ENCODE measurements around the gene NEK3.
"Not testable (repeated sequence)": the region's sequence is repeated elsewhere in the genome, so short reads cannot be mapped to it uniquely, and the experiment has no call there.

The NEK3 gene

GRCh38 chr13:52181316-52181954 lies 22.0 kb upstream of the NEK3 start:
- not testable (repeated sequence) for H3K27me3 Mint-ChIP-seq; H3K9me3 Mint-ChIP-seq (ENCODE audit: low read depth); H3K36me3 Mint-ChIP-seq; H3K27ac Mint-ChIP-seq; H3K4me1 Mint-ChIP-seq (ENCODE audit: low read depth); H3K4me3 Mint-ChIP-seq

DNA sequence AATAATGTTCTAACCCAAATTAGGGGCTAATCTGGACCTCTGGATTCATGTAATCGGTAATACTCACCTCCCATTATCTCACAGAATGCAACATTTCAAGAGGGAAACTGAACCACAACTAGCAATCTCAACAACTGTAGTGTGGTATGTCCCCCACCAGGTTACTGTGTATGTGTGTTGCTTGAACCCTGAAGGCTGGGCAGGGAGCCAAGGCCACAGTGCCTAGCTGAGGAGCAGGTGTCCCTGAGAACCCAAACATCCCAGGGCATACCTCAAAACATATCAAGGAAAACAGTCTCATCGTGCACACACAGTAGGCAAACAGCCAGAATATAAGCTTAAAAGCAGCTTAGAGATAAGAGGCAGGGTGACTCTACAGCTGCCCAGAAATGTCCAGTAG lies 20.5 kb upstream of the NEK3 start:
- peaks cover 4% of the 10 kb centered on the region for H3K4me1 Mint-ChIP-seq (ENCODE audit: low read depth)
- peaks cover 5% of the 10 kb centered on the region for H3K36me3 Mint-ChIP-seq
- no peaks in the 10 kb centered on the region for H3K9me3 Mint-ChIP-seq (ENCODE audit: low read depth)
- H3K4me3 Mint-ChIP-seq: no peak overlapping the region
- no peak overlapping the region for H3K27ac Mint-ChIP-seq
- H3K27me3 Mint-ChIP-seq: no peaks in the 10 kb centered on the region

DNA sequence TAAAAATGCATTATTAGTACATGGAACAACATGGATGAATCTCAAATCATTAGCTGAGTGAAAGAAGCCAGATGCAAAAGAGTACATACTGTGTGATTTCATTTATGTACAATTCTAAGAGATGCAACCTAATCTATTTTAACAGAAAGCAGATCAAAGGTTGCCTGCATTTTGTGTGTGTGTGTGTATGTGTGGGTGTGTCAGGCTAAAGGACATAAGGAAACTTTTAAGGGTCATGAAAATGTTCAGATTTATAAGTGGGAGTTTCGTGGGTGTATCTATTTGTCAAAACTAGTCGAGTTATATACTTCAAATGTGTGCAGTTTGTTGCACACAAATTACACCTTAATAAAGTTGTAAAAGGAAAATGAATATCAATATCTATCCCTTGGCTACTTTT lies 17.9 kb upstream of the NEK3 start:
- Mint-ChIP-seq H3K27ac (no peak overlapping the region), H3K9me3 (ENCODE audit: low read depth) (no peaks in the 10 kb centered on the region), H3K27me3 (no peaks in the 10 kb centered on the region), H3K4me3 (no peak overlapping the region), H3K36me3 (peaks cover 2% of the 10 kb centered on the region), H3K4me1 (ENCODE audit: low read depth) (peaks cover 5% of the 10 kb centered on the region)

GRCh38 chr13:52173970-52174369 lies 14.6 kb upstream of the NEK3 start:
- not testable (repeated sequence) for H3K9me3 Mint-ChIP-seq (ENCODE audit: low read depth); H3K4me1 Mint-ChIP-seq (ENCODE audit: low read depth); H3K27ac Mint-ChIP-seq; H3K4me3 Mint-ChIP-seq; H3K27me3 Mint-ChIP-seq; H3K36me3 Mint-ChIP-seq

- peaks cover 3% of the 10 kb centered on the region for H3K4me1 Mint-ChIP-seq (ENCODE audit: low read depth)
- H3K27me3 Mint-ChIP-seq: no peaks in the 10 kb centered on the region
- H3K36me3 Mint-ChIP-seq: peaks cover 4% of the 10 kb centered on the region
- H3K27ac Mint-ChIP-seq: no peak overlapping the region
- no peaks in the 10 kb centered on the region for H3K9me3 Mint-ChIP-seq (ENCODE audit: low read depth)
- no peak overlapping the region for H3K4me3 Mint-ChIP-seq
These were observed 14.0 kb upstream of the NEK3 start for GRCh38 chr13:52173373-52173772.

DNA sequence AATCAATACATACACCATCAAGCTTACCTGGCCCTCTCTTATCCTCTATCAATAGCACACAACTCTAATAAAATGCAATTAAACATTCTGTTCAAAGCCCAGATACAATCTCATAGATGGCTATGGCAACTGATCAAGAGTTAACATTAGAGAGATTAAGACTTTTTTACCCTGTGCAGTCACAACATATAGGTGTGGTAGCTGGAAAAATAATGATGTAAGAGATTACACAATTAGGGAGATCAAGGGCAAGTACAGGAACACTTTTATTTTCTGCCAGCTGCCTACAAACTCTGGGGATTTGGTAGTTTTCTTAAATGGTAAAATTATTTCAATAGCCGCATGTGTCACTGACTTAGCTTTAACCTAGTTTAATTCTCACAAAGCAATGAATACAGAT lies 12.3 kb upstream of the NEK3 start:
- H3K4me1 Mint-ChIP-seq (ENCODE audit: low read depth); H3K27me3 Mint-ChIP-seq; H3K9me3 Mint-ChIP-seq (ENCODE audit: low read depth); H3K4me3 Mint-ChIP-seq; H3K36me3 Mint-ChIP-seq: not testable (repeated sequence)
- H3K27ac Mint-ChIP-seq: peak overlapping the region; percentile 4

- not testable (repeated sequence) for H3K27ac Mint-ChIP-seq; H3K36me3 Mint-ChIP-seq; H3K4me3 Mint-ChIP-seq; H3K4me1 Mint-ChIP-seq (ENCODE audit: low read depth); H3K9me3 Mint-ChIP-seq (ENCODE audit: low read depth); H3K27me3 Mint-ChIP-seq
These were observed 11.5 kb upstream of the NEK3 start for GRCh38 chr13:52170828-52171391.

DNA sequence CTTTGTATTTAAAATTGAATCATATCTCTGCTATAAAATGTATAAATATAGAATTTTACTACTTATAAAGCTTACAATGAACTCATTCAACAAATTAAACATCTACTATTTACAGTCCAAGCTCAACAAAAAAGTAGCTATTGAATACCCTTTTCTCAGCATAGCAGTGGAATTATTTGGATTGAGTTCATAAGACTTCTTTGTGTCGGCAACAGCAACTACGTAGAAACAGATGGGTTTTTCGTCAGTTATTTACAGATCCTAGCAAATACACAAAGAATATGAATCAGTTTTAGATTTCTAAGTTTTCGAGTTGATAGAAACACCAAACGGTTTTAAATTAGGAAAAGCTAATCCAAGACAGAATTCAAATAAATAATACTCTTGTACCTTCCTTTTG lies 10.4 kb upstream of the NEK3 start:
- H3K4me3 Mint-ChIP-seq: no peak overlapping the region
- H3K4me1 Mint-ChIP-seq (ENCODE audit: low read depth): peaks cover 3% of the 10 kb centered on the region
- H3K27me3 Mint-ChIP-seq: no peaks in the 10 kb centered on the region
- H3K36me3 Mint-ChIP-seq: peaks cover 2% of the 10 kb centered on the region
- H3K9me3 Mint-ChIP-seq (ENCODE audit: low read depth): no peaks in the 10 kb centered on the region
- H3K27ac Mint-ChIP-seq: no peak overlapping the region

DNA sequence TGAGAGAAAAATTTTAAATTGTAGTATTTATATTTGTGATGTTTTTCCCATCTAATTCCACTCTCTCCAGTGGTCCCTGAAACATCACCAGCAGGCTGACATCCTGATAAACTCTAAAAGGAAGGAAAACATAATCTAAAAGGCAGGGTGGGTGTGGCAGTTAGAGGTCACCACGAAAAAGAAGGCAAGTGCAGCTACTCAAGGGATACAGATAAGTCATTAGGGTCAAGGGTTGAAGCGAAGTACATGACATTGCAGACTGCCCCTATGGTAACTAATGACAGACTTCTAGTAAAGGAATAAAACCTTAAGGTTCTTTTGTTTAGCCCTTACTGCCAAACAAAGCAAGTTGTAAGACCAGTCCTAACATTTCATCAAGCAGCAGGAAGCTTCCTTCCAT lies 6.0 kb upstream of the NEK3 start:
- Mint-ChIP-seq H3K9me3 (ENCODE audit: low read depth) (no peaks in the 10 kb centered on the region), H3K4me1 (ENCODE audit: low read depth) (peaks cover 9% of the 10 kb centered on the region), H3K27ac (no peak overlapping the region), H3K27me3 (no peaks in the 10 kb centered on the region), H3K36me3 (peaks cover 2% of the 10 kb centered on the region), H3K4me3 (no peak overlapping the region)

DNA sequence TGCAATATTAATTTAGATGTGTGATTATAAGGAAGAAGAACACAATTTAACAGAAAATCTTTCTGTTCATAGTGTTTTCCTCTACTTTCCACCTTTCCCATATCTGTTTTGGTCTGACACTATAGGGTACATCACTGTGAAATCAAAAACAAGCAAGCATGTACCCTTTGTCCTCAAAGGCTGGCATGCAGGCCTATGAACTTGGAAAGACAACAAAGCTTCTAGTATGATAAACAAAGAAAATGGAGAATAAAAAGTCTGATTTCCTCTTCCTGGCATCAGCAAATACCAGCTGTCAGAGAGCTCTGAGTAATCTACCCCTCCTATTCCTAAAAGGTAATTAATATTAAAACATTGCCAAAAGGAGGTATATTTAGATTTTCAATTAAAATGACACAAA lies 5.6 kb upstream of the NEK3 start:
- Mint-ChIP-seq H3K4me3 (no peak overlapping the region), H3K27me3 (no peaks in the 10 kb centered on the region), H3K4me1 (ENCODE audit: low read depth) (peaks cover 11% of the 10 kb centered on the region), H3K27ac (no peak overlapping the region), H3K36me3 (peaks cover 2% of the 10 kb centered on the region), H3K9me3 (ENCODE audit: low read depth) (no peaks in the 10 kb centered on the region)

GRCh38 chr13:52163878-52164277 lies 4.5 kb upstream of the NEK3 start:
- not testable (repeated sequence) for H3K27me3 Mint-ChIP-seq; H3K27ac Mint-ChIP-seq; H3K9me3 Mint-ChIP-seq (ENCODE audit: low read depth); H3K36me3 Mint-ChIP-seq; H3K4me3 Mint-ChIP-seq
- H3K4me1 Mint-ChIP-seq (ENCODE audit: low read depth): peaks cover 16% of the 10 kb centered on the region

GRCh38 chr13:52162279-52163101 lies 3.1 kb upstream of the NEK3 start:
- Mint-ChIP-seq H3K36me3 (peaks cover 2% of the 10 kb centered on the region), H3K27me3 (peaks cover 4% of the 10 kb centered on the region), H3K27ac (no peak overlapping the region), H3K4me3 (no peak overlapping the region), H3K9me3 (ENCODE audit: low read depth) (no peaks in the 10 kb centered on the region), H3K4me1 (ENCODE audit: low read depth) (peaks cover 22% of the 10 kb centered on the region)

GRCh38 chr13:52161181-52161646 lies 1.8 kb upstream of the NEK3 start:
- peaks cover 2% of the 10 kb centered on the region for H3K36me3 Mint-ChIP-seq
- H3K27me3 Mint-ChIP-seq: peaks cover 4% of the 10 kb centered on the region
- no peak overlapping the region for H3K27ac Mint-ChIP-seq
- H3K4me1 Mint-ChIP-seq (ENCODE audit: low read depth): peaks cover 24% of the 10 kb centered on the region
- H3K9me3 Mint-ChIP-seq (ENCODE audit: low read depth): no peaks in the 10 kb centered on the region
- H3K4me3 Mint-ChIP-seq: no peak overlapping the region

DNA sequence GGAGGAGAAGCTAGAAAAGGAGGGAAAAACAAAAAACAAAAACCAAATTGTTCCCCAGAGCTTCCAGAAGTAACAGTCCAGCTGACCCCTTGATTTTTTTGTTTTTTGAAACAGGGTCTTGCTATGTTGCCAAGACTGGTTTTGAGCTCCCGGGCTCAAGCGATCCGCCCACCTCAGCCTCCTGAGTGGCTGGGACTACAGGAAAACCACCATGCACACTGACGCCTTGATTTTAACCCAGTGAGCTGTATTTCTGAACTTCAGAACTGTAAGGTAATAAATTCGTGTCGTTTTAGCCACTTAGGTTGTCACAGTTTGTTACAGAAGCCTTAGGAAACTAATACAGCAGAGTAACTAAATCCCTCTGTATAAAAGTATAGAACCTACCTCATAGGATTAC lies 1.1 kb upstream of the NEK3 start:
- Mint-ChIP-seq H3K27me3 (peaks cover 4% of the 10 kb centered on the region), H3K9me3 (ENCODE audit: low read depth) (no peaks in the 10 kb centered on the region), H3K27ac (no peak overlapping the region), H3K36me3 (peaks cover 2% of the 10 kb centered on the region), H3K4me1 (ENCODE audit: low read depth) (peaks cover 24% of the 10 kb centered on the region), H3K4me3 (peak overlapping the region; percentile 10)

- Mint-ChIP-seq H3K36me3 (peaks cover 2% of the 10 kb centered on the region), H3K9me3 (ENCODE audit: low read depth) (no peaks in the 10 kb centered on the region), H3K27me3 (peaks cover 4% of the 10 kb centered on the region), H3K4me3 (peak overlapping the region; percentile 89), H3K27ac (peak overlapping the region; percentile 24), H3K4me1 (ENCODE audit: low read depth) (peaks cover 24% of the 10 kb centered on the region)
These were observed 656 bp upstream of the NEK3 start for GRCh38 chr13:52160053-52160452.

Measured in activated naive CD8-positive, alpha-beta T cell (primary cell).